Measurements from ENCODE around the gene FETUB. TPM values are rescaled to one million over a fixed set of nuclear protein-coding genes. Genes with fewer than 3 reads are reported as not detected.

The FETUB gene
- total and polyA plus RNA-seq, 2 of the 8 experiments (the other 6 are each of a cell fraction or from before 2014, with no cell fraction given) = 0.15 TPM; not detected in 1

GRCh38 chr3:186653080-186653707 lies 13.0 kb downstream of the FETUB start (continued):
- TF ChIP-seq CHD7 (IDR thresholded peaks at IDR 0.05; ENCODE audit: insufficient replicate concordance, low read length) (no peak), FOSL1 (IDR thresholded peaks at IDR 0.05; ENCODE audit: insufficient read depth, low read depth, low read length) (no peak), POLR2AphosphoS5 (IDR thresholded peaks at IDR 0.05; ENCODE audit: low read depth, low read length) (no peak), USF2 (IDR thresholded peaks at IDR 0.05; ENCODE audit: low read length) (no peak), NRF1 (IDR thresholded peaks at IDR 0.05; ENCODE audit: low read depth, low read length) (no peak), PHF8 (conservative IDR thresholded peaks at IDR 0.05; ENCODE audit: low read depth, low read length) (no peak), RBBP5 (IDR thresholded peaks at IDR 0.05; ENCODE audit: borderline replicate concordance, low read depth, low read length) (no peak), RFX5 (IDR thresholded peaks at IDR 0.05; ENCODE audit: borderline replicate concordance, low read depth, low read length) (no peak), ASH2L (IDR thresholded peaks at IDR 0.05; ENCODE audit: low read length) (no peak), GABPA (IDR thresholded peaks at IDR 0.05; ENCODE audit: borderline replicate concordance, insufficient read depth, low read length) (no peak)
